ENCODE data around the gene C15orf62. TPM values are rescaled to one million over a fixed set of nuclear protein-coding genes. Genes with fewer than 3 reads are reported as not detected.

The C15orf62 gene
- total RNA-seq, 4 donors from 2014 or later: 0.59 TPM; not detected in 3

GRCh38 chr15:40799523-40799922 is 29.7 kb downstream of the C15orf62 start:
- WGBS, 2 donors: 87 to 92% methylated on average over 3 of the region's 3 CpGs
- Histone ChIP-seq H3K27ac (no peak overlapping the region), H3K9me3 (no peaks in the 10 kb centered on the region), H3K27me3 (no peaks in the 10 kb centered on the region), H3K36me3 (peaks cover 0 to 22% (median 0%) of the 10 kb centered on the region in 3 donors), H3K4me3 (no peak overlapping the region), H3K4me1 (peaks cover 0 to 15% (median 0%) of the 10 kb centered on the region in 4 donors)
- TF ChIP-seq POLR2A (IDR thresholded peaks at IDR 0.05) (no peak), EP300 (IDR thresholded peaks at IDR 0.05) (no peak)
- TF ChIP-seq, protein P1, sequence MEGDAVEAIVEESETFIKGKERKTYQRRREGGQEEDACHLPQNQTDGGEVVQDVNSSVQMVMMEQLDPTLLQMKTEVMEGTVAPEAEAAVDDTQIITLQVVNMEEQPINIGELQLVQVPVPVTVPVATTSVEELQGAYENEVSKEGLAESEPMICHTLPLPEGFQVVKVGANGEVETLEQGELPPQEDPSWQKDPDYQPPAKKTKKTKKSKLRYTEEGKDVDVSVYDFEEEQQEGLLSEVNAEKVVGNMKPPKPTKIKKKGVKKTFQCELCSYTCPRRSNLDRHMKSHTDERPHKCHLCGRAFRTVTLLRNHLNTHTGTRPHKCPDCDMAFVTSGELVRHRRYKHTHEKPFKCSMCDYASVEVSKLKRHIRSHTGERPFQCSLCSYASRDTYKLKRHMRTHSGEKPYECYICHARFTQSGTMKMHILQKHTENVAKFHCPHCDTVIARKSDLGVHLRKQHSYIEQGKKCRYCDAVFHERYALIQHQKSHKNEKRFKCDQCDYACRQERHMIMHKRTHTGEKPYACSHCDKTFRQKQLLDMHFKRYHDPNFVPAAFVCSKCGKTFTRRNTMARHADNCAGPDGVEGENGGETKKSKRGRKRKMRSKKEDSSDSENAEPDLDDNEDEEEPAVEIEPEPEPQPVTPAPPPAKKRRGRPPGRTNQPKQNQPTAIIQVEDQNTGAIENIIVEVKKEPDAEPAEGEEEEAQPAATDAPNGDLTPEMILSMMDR (IDR thresholded peaks at IDR 0.05): no peak
- DNase-seq (ENCODE audit: low spot score in 2 of 2): no peak

- TF ChIP-seq, protein P1 (IDR thresholded peaks at IDR 0.05): no peak
- TF ChIP-seq EP300 (IDR thresholded peaks at IDR 0.05) (no peak), POLR2A (IDR thresholded peaks at IDR 0.05) (no peak)
- no peak for DNase-seq (ENCODE audit: low spot score in 2 of 2)
- Histone ChIP-seq H3K27ac (no peak overlapping the region), H3K4me1 (peaks cover 0 to 27% (median 10%) of the 10 kb centered on the region in 4 donors), H3K4me3 (no peak overlapping the region), H3K27me3 (no peaks in the 10 kb centered on the region), H3K9me3 (no peaks in the 10 kb centered on the region), H3K36me3 (peaks cover 0 to 22% (median 0%) of the 10 kb centered on the region in 3 donors)
- WGBS, 2 donors: 88 to 92% methylated on average over 2 of the region's 2 CpGs
Observed at GRCh38 chr15:40803076-40803475, 33.3 kb downstream of the C15orf62 start.

- Histone ChIP-seq H3K36me3 (peaks cover 0 to 22% (median 0%) of the 10 kb centered on the region in 3 donors), H3K4me1 (peaks cover 0 to 33% (median 13%) of the 10 kb centered on the region in 4 donors), H3K4me3 (no peak overlapping the region), H3K27ac (no peak overlapping the region), H3K9me3 (no peaks in the 10 kb centered on the region), H3K27me3 (no peaks in the 10 kb centered on the region)
- TF ChIP-seq, protein P1 (IDR thresholded peaks at IDR 0.05): no peak
- no peak for DNase-seq (ENCODE audit: low spot score in 2 of 2)
- 91 to 95% methylated on average over 1 of the region's 1 CpG for WGBS, 2 donors
Observed at GRCh38 chr15:40803688-40804087, 33.9 kb downstream of the C15orf62 start.

DNA sequence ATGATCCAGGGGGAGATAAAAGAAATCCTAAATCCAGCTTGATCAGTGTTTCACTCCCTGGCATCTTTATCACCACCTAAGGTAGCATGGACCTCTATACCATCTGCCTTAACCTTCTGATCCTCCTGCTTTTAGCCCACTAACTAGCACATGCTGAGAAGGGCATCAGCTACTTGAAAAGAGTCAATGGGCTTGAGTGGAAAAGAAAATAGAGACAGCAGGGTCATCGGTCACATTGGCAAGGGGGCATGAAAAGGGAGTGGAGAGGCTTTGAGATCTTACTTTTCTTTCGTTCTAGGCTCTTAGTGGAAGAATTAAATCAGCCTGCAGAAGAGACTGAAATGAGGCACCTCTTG is 36.9 kb downstream of the C15orf62 start:
- H3K4me1 ChIP-seq: peaks cover 0 to 36% (median 14%) of the 10 kb centered on the region in 4 donors
- peaks cover 0 to 40% (median 5%) of the 10 kb centered on the region in 3 donors for H3K36me3 ChIP-seq
- peak overlapping the region; percentile 89 to 99 (median 94) for H3K27ac ChIP-seq
- no peaks in the 10 kb centered on the region for H3K9me3 ChIP-seq
- peak overlapping the region; percentile 67 to 98 (median 93) for H3K4me3 ChIP-seq
- DNase-seq (ENCODE audit: low spot score in 2 of 2): no peak
- WGBS, 2 donors: 2% methylated on average over 2 of the region's 2 CpGs
- H3K27me3 ChIP-seq: no peaks in the 10 kb centered on the region
- no peak for TF ChIP-seq POLR2A (IDR thresholded peaks at IDR 0.05)
- TF ChIP-seq, protein P1 (IDR thresholded peaks at IDR 0.05): no peak

- WGBS, 2 donors: 0 to 1% methylated on average over 40 to 64 of the region's 64 CpGs
- H3K9me3 ChIP-seq: no peaks in the 10 kb centered on the region
Observed at GRCh38 chr15:40807028-40807887, 37.5 kb downstream of the C15orf62 start, which contains the start of the genes DNAJC17 and ZFYVE19. DNAJC17 (minus strand) TSS chr15:40807473; CDS start chr15:40807446, 27 bp downstream. ZFYVE19 (plus strand) TSS chr15:40807089; CDS start chr15:40807590, 501 bp downstream.

More at GRCh38 chr15:40807028-40807887, 37.5 kb downstream of the C15orf62 start, which contains the start of the genes DNAJC17 and ZFYVE19:
- no peaks in the 10 kb centered on the region for H3K27me3 ChIP-seq
- H3K4me1 ChIP-seq: peaks cover 0 to 36% (median 14%) of the 10 kb centered on the region in 4 donors
- peak within 1 kb of the TSS; percentile 67 to 98 (median 93) for H3K4me3 ChIP-seq
- peak; percentile 92 to 94 for DNase-seq (ENCODE audit: low spot score in 2 of 2)
- peak within 1 kb of the TSS; percentile 89 to 99 (median 94) for H3K27ac ChIP-seq
- TF ChIP-seq, protein P1 (IDR thresholded peaks at IDR 0.05): peak in 2 of 5 experiments; percentile 34 to 43
- peak in 1 of 2 donors; percentile 60 for TF ChIP-seq POLR2A (IDR thresholded peaks at IDR 0.05)
- peak in 1 of 2 donors; percentile 87 for TF ChIP-seq EP300 (IDR thresholded peaks at IDR 0.05)
- peaks cover 0 to 43% (median 5%) of the 10 kb centered on the region in 3 donors for H3K36me3 ChIP-seq

Measured in tibial nerve (tissue), 4 donors.